Endometrial microvascular endothelial cells (primary cell): ENCODE data around the gene PLEKHG5. TPM values are rescaled to one million over a fixed set of nuclear protein-coding genes. Genes with fewer than 3 reads are reported as not detected.

Experiments used
- in situ Hi-C: cut with HindIII; loops from 2 replicates; pipeline ENCODE4 v1.10.0; 2017; ENCODE audit warnings: low sequenced_read_pairs, low pct_unique_long_range_greater_than_20kb; ENCODE audit errors: inconsistent ontology term
- total RNA-seq: library from RNA; depleted of rRNA; stranded (reverse); fragments of >200 nt; gene quantifications from one replicate; pipeline ENCODE4 v1.2.3, GENCODE V29; 2015; ENCODE audit errors: inconsistent ontology term

Gene PLEKHG5
- total RNA-seq, 1 donor from 2014 or later: 27.6 TPM

DNA sequence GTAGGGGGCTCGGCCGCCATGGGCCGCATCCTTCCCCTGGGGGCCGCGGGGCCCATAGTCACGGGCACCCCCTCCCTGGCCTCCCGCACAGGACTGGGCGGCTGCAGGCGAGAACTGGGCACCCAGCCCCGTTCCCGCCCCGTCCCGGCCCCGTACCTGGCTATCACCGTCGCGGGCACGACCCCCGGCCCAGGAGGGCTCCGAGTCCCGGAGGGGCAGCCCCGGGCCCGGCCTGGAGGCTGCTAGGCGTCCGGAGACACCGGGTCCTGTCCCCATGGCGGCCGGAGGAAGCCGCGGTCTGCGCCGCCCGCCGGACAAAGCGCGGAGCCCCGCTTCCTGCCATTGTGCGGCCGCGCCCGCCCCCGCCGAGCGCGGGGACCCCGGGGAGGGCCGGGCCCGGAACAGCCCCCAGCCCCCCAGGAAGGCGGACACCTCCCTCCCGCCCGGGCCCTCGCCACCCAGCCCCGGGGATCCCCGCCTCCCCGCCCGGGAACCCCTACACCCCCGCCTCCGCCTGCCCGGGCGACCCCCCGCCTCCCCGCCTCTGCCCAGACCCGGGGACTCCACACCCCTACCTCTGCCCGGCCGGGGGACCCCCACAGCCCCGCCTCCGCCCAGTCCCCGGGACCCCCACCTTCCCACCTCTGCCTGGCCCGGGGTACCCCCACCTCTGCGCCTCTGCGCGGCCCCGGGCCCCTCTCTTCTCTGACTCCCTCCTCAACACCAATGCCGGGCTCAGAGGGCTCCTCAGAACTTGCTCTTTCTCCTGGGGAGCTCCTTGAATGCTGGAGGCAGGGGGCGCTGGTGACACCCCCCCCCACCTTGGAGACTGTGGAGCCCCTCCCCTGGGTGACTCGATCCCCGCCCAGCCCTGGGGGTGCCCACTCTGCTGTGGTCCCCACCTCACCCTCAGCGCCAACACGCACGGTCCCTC lies 6.0 kb downstream of the PLEKHG5 start:
- in situ Hi-C loops: no loop called here

GRCh38 chr1:6484826-6485167 lies 6.7 kb downstream of the PLEKHG5 start:
- in situ Hi-C loops: no loop called here

- in situ Hi-C loops: no loop called here
Observed at GRCh38 chr1:6483761-6484117, 7.7 kb downstream of the PLEKHG5 start.

GRCh38 chr1:6483017-6483760 lies 8.3 kb downstream of the PLEKHG5 start:
- in situ Hi-C loops: no loop called here

- in situ Hi-C loops: no loop called here
Observed at GRCh38 chr1:6481820-6482219, 9.6 kb downstream of the PLEKHG5 start.

DNA sequence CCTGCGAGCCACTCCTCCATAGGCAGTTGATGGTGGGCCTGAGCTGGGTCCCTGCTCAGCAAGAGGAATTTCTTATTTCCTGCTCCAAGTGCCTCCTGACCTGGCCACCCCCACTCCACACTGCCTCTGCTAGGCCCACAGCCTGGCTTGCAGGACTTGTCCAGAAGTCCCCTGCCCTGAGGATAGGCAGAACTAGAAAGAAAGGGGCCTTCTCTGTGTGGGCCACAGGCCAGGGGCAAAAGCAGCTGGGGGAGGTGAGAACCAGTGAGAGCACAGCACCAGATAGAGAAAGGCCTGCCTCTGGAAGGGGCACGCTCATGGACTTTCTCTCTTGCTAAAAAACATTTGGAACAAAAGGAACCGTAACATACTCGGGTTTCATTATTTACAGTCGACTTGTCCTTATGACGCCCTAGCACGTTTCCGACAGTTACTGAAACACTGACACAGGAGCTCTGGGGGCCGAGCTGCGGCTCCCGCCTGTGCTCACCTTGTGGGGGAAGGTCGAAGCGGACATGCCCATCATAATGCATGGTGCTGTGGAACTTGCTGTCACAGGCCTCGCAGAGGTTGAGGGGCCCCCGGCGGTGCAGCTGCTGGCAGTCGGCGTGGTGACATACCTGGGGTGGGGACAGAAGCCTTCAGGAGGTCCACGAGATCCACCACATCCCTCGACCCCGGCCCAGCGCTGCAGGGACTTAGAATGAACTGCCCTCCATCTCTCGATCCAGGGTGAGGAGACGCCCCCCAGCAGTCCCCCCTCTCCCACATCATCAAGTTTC lies 14.2 kb downstream of the PLEKHG5 start:
- in situ Hi-C loops: no loop called here

GRCh38 chr1:6476483-6476882 lies 15.0 kb downstream of the PLEKHG5 start:
- in situ Hi-C loops: no loop called here

DNA sequence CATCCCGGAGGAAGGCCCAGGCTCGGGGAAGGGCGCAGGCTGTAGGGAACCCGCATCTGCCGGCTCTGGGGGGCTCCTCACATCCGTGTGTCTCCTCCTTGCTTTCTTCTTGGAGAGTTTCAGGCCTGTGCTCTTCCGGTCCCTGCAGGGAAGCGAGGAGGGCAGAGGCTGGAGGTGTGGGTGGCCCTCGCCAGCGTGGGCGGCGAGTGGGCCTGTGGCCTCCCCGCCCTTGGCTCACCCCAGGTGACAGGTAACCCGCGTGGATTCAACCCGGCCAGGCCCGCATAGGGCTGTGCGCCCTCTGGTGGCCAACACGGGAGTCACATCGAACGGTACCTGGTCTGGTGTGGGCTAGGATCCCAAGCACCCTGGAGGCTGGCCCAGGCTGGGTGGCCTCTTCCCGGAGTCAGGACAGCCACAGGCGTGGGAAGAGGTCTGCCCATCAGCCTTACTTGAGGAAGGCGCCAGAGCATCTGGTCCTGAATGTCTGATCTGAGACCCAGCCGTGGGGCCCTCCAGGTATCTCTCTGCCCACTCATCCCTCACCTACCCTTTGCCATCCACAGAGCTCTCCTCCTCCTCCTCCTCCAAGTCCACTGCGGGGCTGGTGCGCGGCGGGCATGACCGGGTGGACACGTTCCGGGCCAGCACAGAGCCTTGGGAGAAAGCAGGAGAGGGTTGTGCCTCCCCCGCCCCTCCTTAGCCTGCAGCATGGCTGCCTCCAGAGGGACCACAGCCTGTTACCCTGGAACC lies 15.9 kb downstream of the PLEKHG5 start:
- in situ Hi-C loops: no loop called here

- in situ Hi-C loops: no loop called here
Observed at GRCh38 chr1:6474815-6475282, 16.6 kb downstream of the PLEKHG5 start.

DNA sequence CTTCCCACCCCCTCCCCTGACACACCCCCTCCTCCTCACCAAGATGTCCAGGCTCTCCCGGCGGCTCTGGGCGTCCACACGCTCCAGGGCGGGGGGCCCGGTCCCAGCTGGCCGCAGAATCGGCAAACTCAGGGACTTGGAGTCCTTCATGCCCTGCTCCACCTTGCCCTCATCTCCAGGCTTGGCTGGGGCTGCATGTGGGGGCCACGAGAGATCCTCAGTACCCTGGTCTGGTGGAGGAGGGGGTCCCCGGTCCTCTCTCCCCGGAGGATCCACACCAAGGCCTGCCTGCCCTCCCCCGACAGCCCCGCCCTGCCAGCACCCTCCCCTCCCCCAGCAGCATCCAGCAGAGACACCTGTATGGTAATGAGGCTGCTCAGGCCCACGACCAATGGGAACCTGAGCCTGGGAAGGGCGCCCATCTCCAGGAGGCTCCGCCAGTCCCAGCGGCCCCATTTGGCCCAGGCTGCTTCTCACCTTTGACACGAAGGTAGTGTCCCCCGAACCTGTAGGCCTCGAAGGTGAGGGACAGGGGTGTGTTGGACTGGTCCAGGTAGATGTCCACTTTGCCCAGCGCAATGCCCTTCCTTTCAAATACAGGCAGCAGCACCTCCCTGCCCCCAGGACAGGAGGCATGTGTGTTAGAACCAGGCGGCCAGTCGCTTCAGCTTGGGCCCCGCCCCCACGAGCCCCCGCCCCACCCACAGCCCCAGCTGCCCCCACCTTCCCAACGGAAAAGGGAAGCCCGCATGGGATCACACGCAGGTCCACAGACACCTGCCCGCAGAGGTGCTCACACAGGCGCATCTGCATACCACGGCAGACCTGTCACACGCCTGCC lies 17.3 kb downstream of the PLEKHG5 start:
- in situ Hi-C loops: no loop called here

GRCh38 chr1:6473156-6473555 lies 18.3 kb downstream of the PLEKHG5 start:
- in situ Hi-C loops: no loop called here

DNA sequence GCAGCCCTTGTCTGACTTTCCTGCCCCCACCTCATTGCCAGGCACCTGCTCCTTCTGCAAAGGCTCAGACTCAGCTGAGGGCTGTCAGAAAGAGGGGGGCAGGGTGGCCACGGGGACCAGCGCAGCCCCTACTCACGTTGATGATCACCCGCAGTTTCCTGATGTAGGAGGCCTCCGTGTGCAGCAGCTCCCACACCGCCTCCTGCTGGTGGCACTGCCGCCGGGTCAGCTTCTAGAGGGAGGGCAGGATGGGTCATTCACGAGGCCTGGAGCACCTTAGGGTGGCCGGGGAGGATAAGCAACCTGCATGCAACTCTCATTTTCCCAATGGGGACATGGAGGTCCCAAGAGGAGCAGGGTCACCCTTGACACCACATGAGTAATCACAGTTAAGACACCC lies 19.1 kb downstream of the PLEKHG5 start:
- in situ Hi-C loops: no loop called here

- in situ Hi-C loops: no loop called here
Observed at GRCh38 chr1:6471970-6472368, 19.5 kb downstream of the PLEKHG5 start.

GRCh38 chr1:6471086-6471969 lies 20.1 kb downstream of the PLEKHG5 start:
- in situ Hi-C loops: no loop called here

DNA sequence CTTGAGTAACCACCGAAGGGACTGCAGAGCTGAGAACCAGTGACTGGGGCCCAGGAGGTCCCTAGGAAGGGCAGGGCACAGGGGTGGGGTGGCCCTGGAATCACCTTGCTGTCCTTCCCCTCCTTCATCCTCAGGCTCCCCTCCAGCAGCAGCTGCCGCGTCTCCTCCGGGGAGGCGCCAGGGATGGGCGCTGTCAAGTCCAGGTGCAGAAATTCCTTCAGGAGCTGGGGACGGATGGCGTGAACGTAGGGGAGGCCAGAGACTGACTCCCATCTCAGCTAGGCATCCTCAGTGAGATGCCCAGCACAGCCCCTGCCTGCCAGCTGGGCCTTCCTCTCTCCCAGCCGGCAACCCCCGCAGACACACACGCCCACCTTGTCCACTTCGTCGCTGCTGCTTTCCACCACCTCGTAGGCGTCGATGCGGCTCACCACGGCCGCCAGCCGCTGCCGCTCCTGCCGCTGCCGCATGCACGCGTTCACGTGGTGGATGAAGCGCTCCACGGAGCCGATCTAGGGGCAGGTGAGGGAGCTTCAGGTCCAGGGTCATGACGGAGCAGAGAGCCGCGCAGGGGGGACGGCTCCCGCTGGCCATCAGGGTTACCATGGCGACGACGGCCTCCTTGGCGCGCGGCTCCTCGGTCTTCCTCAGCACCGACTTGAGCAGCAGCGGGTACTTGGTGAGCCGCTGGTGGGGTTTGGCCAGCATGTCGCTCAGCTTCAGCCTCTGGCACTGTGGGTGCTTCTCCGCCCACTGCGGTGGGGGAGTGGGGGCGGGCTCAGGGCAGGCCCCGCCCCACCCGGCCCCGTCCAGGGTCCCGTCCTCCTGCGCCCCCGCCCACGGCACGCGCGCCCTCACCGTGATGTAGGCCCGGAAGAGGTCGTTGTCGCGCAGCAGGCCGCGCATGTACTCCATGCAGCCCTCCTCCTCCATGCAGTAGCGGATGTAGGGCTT lies 21.1 kb downstream of the PLEKHG5 start:
- in situ Hi-C loops: no loop called here
